NCI-H748 treated with DMSO at 0.1 percent for 48 hours (cell line): ENCODE measurements around the gene CGNL1.

Source experiments
- DNase-seq: peaks from one replicate; lab custom pipeline; 2025; lab: John Stamatoyannopoulos, UW

Gene CGNL1

GRCh38 chr15:57460208-57460816 lies 84.0 kb downstream of the CGNL1 start:
- DNase-seq: no peak

- no peak for DNase-seq
Observed at GRCh38 chr15:57461541-57461940, 85.2 kb downstream of the CGNL1 start.

- no peak for DNase-seq
Observed at GRCh38 chr15:57462381-57462780, 86.1 kb downstream of the CGNL1 start.

DNA sequence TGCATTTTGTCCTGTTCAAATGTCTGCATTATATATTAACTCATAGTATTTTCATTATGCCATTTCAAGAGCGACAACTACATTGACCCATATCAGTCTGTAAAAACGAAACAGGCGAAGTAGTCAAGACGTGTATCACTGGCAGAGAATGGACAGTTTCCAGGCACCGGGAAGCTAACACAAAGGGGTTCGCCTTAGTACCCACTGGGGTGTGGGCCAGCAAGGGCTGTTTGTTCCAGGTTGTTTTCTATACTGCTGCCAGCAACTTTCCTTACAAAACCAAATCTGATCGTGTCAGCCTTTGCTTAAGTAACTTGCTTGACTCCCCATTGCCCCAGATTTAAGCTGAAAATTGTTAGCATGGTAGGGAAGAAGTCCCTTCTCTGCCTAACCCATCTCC lies 87.1 kb downstream of the CGNL1 start:
- DNase-seq: no peak

GRCh38 chr15:57464480-57464879 lies 88.2 kb downstream of the CGNL1 start:
- no peak for DNase-seq

- no peak for DNase-seq
Observed at GRCh38 chr15:57468486-57468885, 92.2 kb downstream of the CGNL1 start.

- no peak for DNase-seq
Observed at GRCh38 chr15:57470543-57470942, 94.2 kb downstream of the CGNL1 start.

- no peak for DNase-seq
Observed at GRCh38 chr15:57472861-57473260, 96.6 kb downstream of the CGNL1 start.

GRCh38 chr15:57476533-57476975 lies 100.2 kb downstream of the CGNL1 start:
- DNase-seq: no peak

- DNase-seq: no peak
Observed at GRCh38 chr15:57477736-57478522, 101.6 kb downstream of the CGNL1 start.

- no peak for DNase-seq
Observed at GRCh38 chr15:57479005-57479404, 102.7 kb downstream of the CGNL1 start.

DNA sequence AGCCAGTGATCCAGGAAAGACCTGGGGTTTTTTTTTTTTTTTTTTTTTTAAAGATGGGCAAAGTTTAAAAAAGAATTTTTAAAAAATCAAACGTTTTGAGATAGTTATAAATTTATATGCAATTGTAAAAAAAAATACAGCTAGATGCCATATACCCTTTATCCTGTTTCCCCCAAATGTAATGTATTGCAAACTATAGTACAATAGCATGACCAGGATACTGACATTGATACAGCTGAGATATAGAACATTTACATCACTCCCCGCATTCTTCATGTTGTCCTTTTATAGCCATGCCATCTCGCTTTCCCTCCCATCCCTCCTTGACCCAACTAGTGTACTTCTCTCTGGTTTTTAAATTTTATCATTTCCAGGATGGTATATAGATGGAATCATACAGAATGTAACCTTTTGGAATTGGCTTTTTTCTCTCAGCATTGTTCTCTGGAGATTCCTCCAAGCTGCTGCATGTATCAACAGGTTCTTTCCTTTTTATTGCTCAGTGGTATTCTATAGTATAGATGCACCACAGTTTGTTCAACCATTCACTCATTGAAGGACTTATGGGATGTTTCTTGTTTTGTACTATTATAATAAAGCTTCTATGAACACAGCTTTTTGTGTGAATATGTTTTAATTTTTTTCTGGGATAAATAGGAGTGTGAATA lies 104.9 kb downstream of the CGNL1 start:
- no peak for DNase-seq

DNA sequence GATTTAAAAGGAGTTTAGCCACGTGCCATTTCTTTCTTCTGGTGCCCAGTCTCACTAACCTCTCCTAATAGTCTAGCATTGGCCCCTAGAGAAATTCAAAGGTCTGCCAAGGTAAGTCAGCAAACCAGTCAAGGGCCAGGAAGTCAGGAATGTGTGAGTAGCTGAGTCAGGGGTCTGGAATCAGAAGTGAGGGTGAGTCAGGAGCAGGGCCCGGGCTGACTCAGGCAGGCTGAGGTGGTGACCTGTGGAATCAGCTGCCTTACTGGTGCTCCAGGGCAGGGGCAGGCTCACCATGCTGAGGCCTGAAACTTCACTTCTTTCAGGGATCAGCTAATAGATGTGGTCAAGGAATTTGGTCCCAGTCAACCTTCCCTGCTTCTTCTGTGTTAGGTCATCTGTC lies 109.6 kb downstream of the CGNL1 start:
- no peak for DNase-seq

DNA sequence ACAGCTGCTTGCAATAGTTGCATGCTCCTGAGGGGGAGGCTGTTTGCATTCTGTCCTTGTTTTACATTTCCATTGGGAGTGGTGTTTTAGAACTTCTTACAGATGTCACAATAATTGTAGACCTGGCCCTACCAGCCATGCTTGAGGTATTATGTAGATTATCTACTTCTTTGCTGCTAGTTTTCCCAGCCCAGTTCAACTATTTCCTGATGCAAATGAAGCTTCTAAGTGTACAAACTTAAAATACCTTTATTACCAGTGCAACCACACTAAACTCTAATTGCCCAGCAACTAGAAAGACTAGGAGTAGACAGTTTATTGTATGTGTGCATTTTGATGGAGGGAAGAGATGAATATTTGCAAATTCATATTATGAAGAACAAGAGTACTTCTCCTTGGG lies 110.5 kb downstream of the CGNL1 start:
- no peak for DNase-seq

GRCh38 chr15:57489122-57489521 lies 112.8 kb downstream of the CGNL1 start:
- no peak for DNase-seq

GRCh38 chr15:57493351-57493750 lies 117.0 kb downstream of the CGNL1 start:
- DNase-seq: no peak

DNA sequence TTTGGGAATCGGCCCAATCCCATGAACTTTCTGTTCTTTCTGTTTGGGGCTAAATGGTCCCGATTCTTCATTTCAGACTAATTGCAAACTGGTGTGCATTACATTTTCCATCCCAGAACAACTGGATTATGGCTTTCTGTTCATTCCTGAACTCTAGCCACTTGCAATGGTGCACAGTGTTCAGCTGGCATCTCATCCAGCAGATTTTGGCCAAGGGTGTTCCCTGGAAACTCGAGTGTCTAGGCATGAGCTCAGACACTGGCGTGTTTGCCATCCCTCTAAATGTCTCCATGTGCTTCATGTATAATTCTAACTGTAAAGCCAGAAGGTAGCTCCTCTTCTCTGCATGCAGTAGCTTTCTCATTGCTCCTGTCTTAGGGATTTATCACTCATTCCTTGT lies 118.3 kb downstream of the CGNL1 start:
- DNase-seq: no peak

DNA sequence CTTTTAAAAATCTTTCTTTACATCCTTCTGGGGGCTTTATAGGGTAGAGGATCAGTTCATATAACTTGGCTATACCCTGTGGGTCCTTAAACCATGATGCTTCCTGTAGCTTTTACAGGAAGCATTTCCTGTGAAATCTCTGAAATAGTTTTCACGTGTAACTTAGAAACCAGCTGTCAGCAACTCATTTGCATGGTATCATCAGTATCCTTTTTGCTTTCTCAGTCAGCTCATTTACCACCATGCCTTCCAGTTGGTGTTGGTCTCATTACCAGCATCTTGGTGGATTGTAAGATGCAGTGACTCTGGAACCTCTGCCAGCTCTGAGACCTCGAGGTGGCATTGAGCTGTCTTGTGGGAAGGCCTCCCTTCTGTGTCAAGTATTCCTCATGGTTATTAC lies 118.7 kb downstream of the CGNL1 start:
- DNase-seq: no peak

- DNase-seq: no peak
Observed at GRCh38 chr15:57495554-57496165, 119.4 kb downstream of the CGNL1 start.

DNA sequence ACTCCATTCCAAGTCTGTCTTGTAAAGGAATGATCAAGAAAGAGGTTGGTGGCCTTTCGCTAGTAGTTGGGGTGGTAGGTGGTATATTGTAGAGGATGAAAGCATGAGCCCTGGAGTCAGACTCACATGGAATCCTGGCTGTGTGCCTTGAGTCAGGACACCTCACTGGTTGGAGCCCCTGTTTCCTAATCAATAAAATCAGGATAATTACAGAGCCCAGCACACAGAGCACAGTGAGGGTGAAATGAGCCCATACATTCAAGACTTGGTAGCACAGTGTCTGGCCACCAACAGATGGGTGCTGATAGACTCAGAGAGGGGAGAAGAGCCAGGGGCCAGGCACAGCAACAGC lies 120.3 kb downstream of the CGNL1 start:
- DNase-seq: no peak

DNA sequence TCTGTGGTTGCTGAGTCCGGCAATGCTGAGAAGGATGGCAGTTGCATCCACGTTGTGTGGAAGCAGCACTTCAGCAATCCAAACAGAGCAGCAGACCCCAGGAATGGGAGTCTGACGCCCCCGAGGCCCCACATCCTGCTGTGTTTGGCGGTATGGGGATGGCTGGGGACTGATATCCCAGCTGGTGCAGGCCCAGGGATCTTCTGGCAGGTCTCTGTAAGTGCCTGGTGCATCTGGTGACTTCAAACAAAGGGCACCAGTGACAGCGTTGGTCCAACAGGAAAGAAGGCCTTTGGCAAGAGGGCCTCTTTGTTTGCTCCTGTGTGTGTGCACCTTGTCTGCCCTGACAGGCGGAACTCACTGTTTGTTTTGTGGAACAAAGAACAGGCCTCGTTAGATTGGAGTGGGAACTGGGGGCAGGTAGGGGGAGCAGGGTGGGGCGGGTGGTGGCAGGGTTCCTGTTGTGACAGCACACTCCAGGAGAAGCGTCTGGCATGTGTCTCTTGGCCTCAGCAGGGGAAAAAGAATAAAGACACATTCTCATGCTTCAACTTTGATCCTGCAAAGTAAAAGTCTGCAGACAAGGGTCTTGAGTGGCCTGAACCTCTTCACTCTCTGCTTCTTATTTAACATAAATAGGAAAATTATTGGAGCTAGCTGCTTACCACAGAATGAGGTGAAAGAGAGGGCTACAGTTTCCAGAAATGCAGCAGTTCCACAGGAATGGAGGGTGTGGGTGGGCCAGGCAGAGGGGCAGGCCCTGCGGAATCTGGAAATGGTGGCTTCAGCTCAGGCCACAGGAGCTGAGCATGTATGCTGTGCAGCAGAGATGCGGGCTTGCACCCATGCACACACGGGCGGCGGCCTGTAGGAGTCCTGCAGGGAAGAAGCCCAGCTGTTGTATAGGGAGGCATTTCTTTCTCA lies 120.9 kb downstream of the CGNL1 start:
- DNase-seq: peak; percentile 85

- DNase-seq: no peak
Observed at GRCh38 chr15:57500256-57500655, 124.0 kb downstream of the CGNL1 start.
